ENCODE results near the gene RSF1. TPM values are rescaled to one million over a fixed set of nuclear protein-coding genes. Genes with fewer than 3 reads are reported as not detected.
A peak's percentile ranks its signal among the peaks of the same experiment; 100 is the strongest.
"Not testable (repeated sequence)": the region's sequence is repeated elsewhere in the genome, so short reads cannot be mapped to it uniquely, and the experiment has no call there.

Gene RSF1
- total RNA-seq, 2 experiments from 2014 or later, result 49.9 to 59.2 TPM

- H3K27ac Mint-ChIP-seq, result no peak overlapping the region
- H3K27me3 Mint-ChIP-seq, result peaks cover 14% of the 10 kb centered on the region
- DNase-seq (no peak), ATAC-seq (no peak)
- intact Hi-C loops (cut with DNase I, micrococcal nuclease), result no loop called here
- H3K4me1 Mint-ChIP-seq, result no peaks in the 10 kb centered on the region
- no peak overlapping the region for H3K4me3 Mint-ChIP-seq
- H3K36me3 Mint-ChIP-seq (ENCODE audit: low read depth), result no peaks in the 10 kb centered on the region
- no peaks in the 10 kb centered on the region for H3K9me3 Mint-ChIP-seq (ENCODE audit: low read depth)
- ChIA-PET POLR2A (no interaction called here), CTCF (no interaction called here)
These were observed 175.6 kb downstream of the RSF1 start for GRCh38 chr11:77644887-77645286.

GRCh38 chr11:77642228-77642627, 178.3 kb downstream of the RSF1 start:
- ChIA-PET CTCF (interaction anchor here (1.1 kb wide), 1 partner anchor 12 kb away, joined by 3 read pairs; no protein-coding TSS in a partner anchor), POLR2A (no interaction called here)
- ATAC-seq, result no peak
- Mint-ChIP-seq H3K27ac (no peak overlapping the region), H3K4me1 (peaks cover 7% of the 10 kb centered on the region), H3K27me3 (peaks cover 11% of the 10 kb centered on the region), H3K4me3 (no peak overlapping the region), H3K36me3 (ENCODE audit: low read depth) (peaks cover 2% of the 10 kb centered on the region), H3K9me3 (ENCODE audit: low read depth) (no peaks in the 10 kb centered on the region)
- intact Hi-C loops (cut with DNase I, micrococcal nuclease), result no loop called here
- no peak for DNase-seq

GRCh38 chr11:77637345-77638165, 183.0 kb downstream of the RSF1 start, which contains the start of gene CLNS1A:
Gene CLNS1A, minus strand, starts transcription at chr11:77637794. Its CDS starts 80 bp downstream, at chr11:77637714.
- intact Hi-C loops (cut with DNase I, micrococcal nuclease), result loop anchor here (1.0 to 10.0 kb wide), 11 partner anchors 165 to 1253 kb away; partner anchors contain the start of genes INTS4 (in 2 of the 2), ALG8 (in 1 of the 2), EMSY (in 1 of the 2) and GAB2 (in 1 of the 2)
- H3K27ac Mint-ChIP-seq, result peak within 1 kb of the TSS; percentile 94
- CTCF ChIA-PET, result interaction anchor here (0.6 to 1.0 kb wide), 2 partner anchors 10 to 16 kb away, joined by 3 to 4 read pairs; no protein-coding TSS in a partner anchor
- POLR2A ChIA-PET, result no interaction called here
- ATAC-seq, result peak; percentile 98
- H3K4me1 Mint-ChIP-seq, result peaks cover 40% of the 10 kb centered on the region
- H3K36me3 Mint-ChIP-seq (ENCODE audit: low read depth), result peaks cover 33% of the 10 kb centered on the region
- peaks cover 3% of the 10 kb centered on the region for H3K9me3 Mint-ChIP-seq (ENCODE audit: low read depth)
- no peaks in the 10 kb centered on the region for H3K27me3 Mint-ChIP-seq
- DNase-seq, result peak; percentile 91
- peak within 1 kb of the TSS; percentile 85 for H3K4me3 Mint-ChIP-seq

GRCh38 chr11:77636731-77637344, 183.7 kb downstream of the RSF1 start:
- Mint-ChIP-seq H3K9me3 (ENCODE audit: low read depth) (peaks cover 3% of the 10 kb centered on the region), H3K27me3 (no peaks in the 10 kb centered on the region), H3K4me1 (peaks cover 45% of the 10 kb centered on the region), H3K27ac (peak overlapping the region; percentile 94), H3K4me3 (peak overlapping the region; percentile 85), H3K36me3 (ENCODE audit: low read depth) (peaks cover 38% of the 10 kb centered on the region)
- ATAC-seq (no peak), DNase-seq (no peak)
- ChIA-PET CTCF (interaction anchor here (1.0 kb wide), 1 partner anchor 13 kb away, joined by 5 read pairs; no protein-coding TSS in a partner anchor), POLR2A (no interaction called here)
- intact Hi-C loops (cut with DNase I, micrococcal nuclease), result loop anchor here (1.0 to 10.0 kb wide), 11 partner anchors 165 to 1252 kb away; partner anchors contain the start of genes INTS4 (in 2 of the 2), ALG8 (in 1 of the 2), EMSY (in 1 of the 2) and GAB2 (in 1 of the 2)

- intact Hi-C loops (cut with DNase I, micrococcal nuclease), result loop anchor here (10.0 kb wide), 3 partner anchors 361 to 1249 kb away; partner anchors contain the start of genes EMSY (in 1 of the 2), GVQW3 (in 1 of the 2), INTS4 (in 1 of the 2) and THAP12 (in 1 of the 2)
- H3K27me3 Mint-ChIP-seq; CTCF ChIA-PET; H3K9me3 Mint-ChIP-seq (ENCODE audit: low read depth); POLR2A ChIA-PET; DNase-seq; ATAC-seq: not testable (repeated sequence)
- H3K27ac Mint-ChIP-seq, result peak overlapping the region; percentile 63
- H3K36me3 Mint-ChIP-seq (ENCODE audit: low read depth), result peaks cover 50% of the 10 kb centered on the region
- H3K4me3 Mint-ChIP-seq, result peak overlapping the region; percentile 21
- peaks cover 63% of the 10 kb centered on the region for H3K4me1 Mint-ChIP-seq
These were observed 186.6 kb downstream of the RSF1 start for GRCh38 chr11:77633926-77634325.

GRCh38 chr11:77630157-77630710, 190.3 kb downstream of the RSF1 start:
- DNase-seq (no peak), ATAC-seq (no peak)
- no peaks in the 10 kb centered on the region for H3K9me3 Mint-ChIP-seq (ENCODE audit: low read depth)
- CTCF ChIA-PET, result interaction anchor here (2.7 kb wide), 1 partner anchor 11 kb away, joined by 13 read pairs; no protein-coding TSS in a partner anchor
- no peaks in the 10 kb centered on the region for H3K27me3 Mint-ChIP-seq
- no peak overlapping the region for H3K4me3 Mint-ChIP-seq
- peak overlapping the region; percentile 49 for H3K27ac Mint-ChIP-seq
- peaks cover 51% of the 10 kb centered on the region for H3K36me3 Mint-ChIP-seq (ENCODE audit: low read depth)
- peaks cover 40% of the 10 kb centered on the region for H3K4me1 Mint-ChIP-seq
- intact Hi-C loops (cut with DNase I, micrococcal nuclease), result loop anchor here (10.0 kb wide), 3 partner anchors 365 to 1245 kb away; partner anchors contain the start of genes EMSY (in 1 of the 2), GVQW3 (in 1 of the 2), INTS4 (in 1 of the 2) and THAP12 (in 1 of the 2)
- POLR2A ChIA-PET, result no interaction called here

GRCh38 chr11:77619576-77620198, 200.8 kb downstream of the RSF1 start:
- ChIA-PET CTCF (interaction anchor here (0.6 to 3.3 kb wide), 12 partner anchors 9 to 430 kb away, joined by 3 to 27 read pairs (median 3); no protein-coding TSS in a partner anchor), POLR2A (interaction anchor here (0.6 kb wide), 1 partner anchor 432 kb away, joined by 3 read pairs; no protein-coding TSS in a partner anchor)
- DNase-seq (no peak), ATAC-seq (peak; percentile 61)
- H3K4me3 Mint-ChIP-seq, result no peak overlapping the region
- H3K27me3 Mint-ChIP-seq, result no peaks in the 10 kb centered on the region
- H3K36me3 Mint-ChIP-seq (ENCODE audit: low read depth), result peaks cover 47% of the 10 kb centered on the region
- H3K9me3 Mint-ChIP-seq (ENCODE audit: low read depth), result no peaks in the 10 kb centered on the region
- intact Hi-C loops (cut with DNase I, micrococcal nuclease), result loop anchor here (1.0 to 5.0 kb wide), 4 partner anchors 207 to 492 kb away; no protein-coding TSS in a partner anchor
- H3K4me1 Mint-ChIP-seq, result no peaks in the 10 kb centered on the region
- peak overlapping the region; percentile 2 for H3K27ac Mint-ChIP-seq

GRCh38 chr11:77617892-77618291, 202.6 kb downstream of the RSF1 start:
- ATAC-seq (no peak), DNase-seq (no peak)
- POLR2A ChIA-PET, result no interaction called here
- intact Hi-C loops (cut with DNase I, micrococcal nuclease), result loop anchor here (2.0 to 5.0 kb wide), 2 partner anchors 206 to 429 kb away; no protein-coding TSS in a partner anchor
- CTCF ChIA-PET, result interaction anchor here (3.1 to 3.3 kb wide), 2 partner anchors 12 to 15 kb away, joined by 13 to 27 read pairs; no protein-coding TSS in a partner anchor
- H3K36me3 Mint-ChIP-seq (ENCODE audit: low read depth), result peaks cover 50% of the 10 kb centered on the region
- no peak overlapping the region for H3K4me3 Mint-ChIP-seq
- no peaks in the 10 kb centered on the region for H3K9me3 Mint-ChIP-seq (ENCODE audit: low read depth)
- H3K27me3 Mint-ChIP-seq, result no peaks in the 10 kb centered on the region
- no peaks in the 10 kb centered on the region for H3K4me1 Mint-ChIP-seq
- no peak overlapping the region for H3K27ac Mint-ChIP-seq

GRCh38 chr11:77611921-77612320, 208.6 kb downstream of the RSF1 start:
- H3K9me3 Mint-ChIP-seq (ENCODE audit: low read depth), result no peaks in the 10 kb centered on the region
- ChIA-PET POLR2A (no interaction called here), CTCF (interaction anchor here (0.6 kb wide), 1 partner anchor 410 kb away, joined by 3 read pairs; no protein-coding TSS in a partner anchor)
- peaks cover 34% of the 10 kb centered on the region for H3K36me3 Mint-ChIP-seq (ENCODE audit: low read depth)
- intact Hi-C loops (cut with DNase I, micrococcal nuclease), result no loop called here
- H3K27ac Mint-ChIP-seq, result no peak overlapping the region
- DNase-seq (no peak), ATAC-seq (no peak)
- no peaks in the 10 kb centered on the region for H3K27me3 Mint-ChIP-seq
- no peak overlapping the region for H3K4me3 Mint-ChIP-seq
- no peaks in the 10 kb centered on the region for H3K4me1 Mint-ChIP-seq
